22Rv1 (cell line): Measurements from ENCODE around the gene DAB1.

ENCODE experiments used
- CTCF ChIP-seq: fragments of 450-650 bp; IDR thresholded peaks from 2 replicates; pipeline ENCODE4 v1.5.1; 2017; ENCODE audit warnings: mild to moderate bottlenecking
- ZFX ChIP-seq: fragments of 450-650 bp; IDR thresholded peaks from 2 replicates; pipeline ENCODE4 v1.6.1; 2017; ENCODE audit warnings: antibody characterized with exemption, borderline replicate concordance

- TF ChIP-seq CTCF (no peak), ZFX (no peak)
Measured at GRCh38 chr1:57411262-57411661, 12.6 kb downstream of the DAB1 start.
